Stimulated activated effector memory CD8-positive, alpha-beta T cell treated with anti-CD3 and anti-CD28 coated beads, Interleukin-12 subunit alpha, Interleukin-12 subunit beta, amount 100 ng/mL, for 72 hours (primary cell): Measurements from ENCODE around the gene GRIP2.

Source experiments
- ATAC-seq: fragments of 150-1000 bp; cut with Tn5 transposase; 2 replicates; pipeline ENCODE4 v1.10.0; 2021
- DNase-seq, 2 donors: peaks; one replicate each; pipeline ENCODE4 v3.0.0; 2021 to 2022; ENCODE audit warnings: low spot score in 2 of 2
- H3K27ac Mint-ChIP-seq: one replicate; pipeline ENCODE4 v1.8.0; 2022; ENCODE audit warnings: mild to moderate bottlenecking, mixed read lengths
- H3K36me3 Mint-ChIP-seq: one replicate; pipeline ENCODE4 v1.8.0; 2022; ENCODE audit warnings: mild to moderate bottlenecking, mixed read lengths
- H3K4me1 Mint-ChIP-seq: one replicate; pipeline ENCODE4 v1.8.0; 2022; ENCODE audit warnings: mixed read lengths
- H3K4me3 Mint-ChIP-seq: one replicate; pipeline ENCODE4 v1.8.0; 2022; ENCODE audit warnings: mild to moderate bottlenecking, mixed read lengths
- H3K9me3 Mint-ChIP-seq: one replicate; pipeline ENCODE4 v1.8.0; 2022; ENCODE audit warnings: mixed read lengths

The GRIP2 gene

DNA sequence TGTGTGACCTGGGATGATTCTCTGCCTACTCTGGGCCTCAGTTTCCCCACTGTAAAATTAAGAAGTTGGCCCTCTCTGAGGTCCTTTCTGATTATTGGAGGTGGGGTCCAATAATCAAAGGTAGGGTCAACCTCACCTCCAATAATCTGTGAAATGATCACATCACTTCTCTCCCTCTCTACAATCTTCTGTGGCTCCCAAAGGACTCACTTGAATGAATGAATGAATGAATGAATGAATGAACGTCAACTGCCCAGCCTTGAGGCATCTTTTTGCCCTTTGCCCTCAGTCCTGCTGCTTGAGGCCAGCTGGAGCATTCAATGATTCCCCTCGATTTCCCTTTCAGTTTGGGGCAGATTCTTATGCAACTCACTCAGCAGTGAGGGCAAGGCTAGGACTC lies 26.7 kb upstream of the GRIP2 start:
- ATAC-seq = no peak
- Mint-ChIP-seq H3K4me3 (no peak overlapping the region), H3K4me1 (peaks cover 13% of the 10 kb centered on the region), H3K36me3 (no peaks in the 10 kb centered on the region), H3K9me3 (no peaks in the 10 kb centered on the region), H3K27ac (no peak overlapping the region)
- DNase-seq = no peak

DNA sequence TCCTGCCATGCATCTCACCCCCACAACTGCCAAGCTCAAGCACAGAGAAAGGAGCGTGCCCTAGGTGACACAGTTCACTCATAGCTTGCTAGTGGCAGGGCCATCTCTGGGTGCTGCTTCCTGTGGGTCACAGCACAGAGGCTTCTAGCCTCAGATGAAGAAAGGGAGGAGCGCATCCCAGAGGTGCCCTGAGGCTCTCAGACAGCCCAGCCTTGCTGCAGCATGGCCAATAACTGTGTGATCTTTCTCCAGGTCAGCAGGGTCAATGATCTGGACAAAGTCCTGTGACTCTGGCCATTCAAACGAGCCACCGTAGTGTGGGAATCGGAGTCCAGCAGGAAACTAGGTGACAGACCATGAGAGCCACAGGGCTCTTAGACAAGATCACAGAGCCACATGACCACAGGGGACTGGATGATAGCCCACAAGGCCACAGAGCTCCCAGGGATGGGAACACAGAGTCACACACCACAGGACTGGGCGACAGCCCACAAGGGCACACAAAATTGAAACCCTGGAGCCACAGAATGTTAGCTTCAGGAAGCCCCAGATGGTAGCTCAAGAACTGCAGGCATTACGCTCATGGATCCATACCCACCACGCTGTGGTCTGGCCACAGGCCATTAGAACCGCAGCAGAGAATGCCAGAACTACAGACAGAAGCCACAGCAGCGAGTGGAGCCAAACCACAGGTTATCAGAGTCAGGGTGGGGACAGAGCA lies 25.9 kb upstream of the GRIP2 start:
- H3K4me1 Mint-ChIP-seq = peaks cover 13% of the 10 kb centered on the region
- H3K36me3 Mint-ChIP-seq = no peaks in the 10 kb centered on the region
- H3K4me3 Mint-ChIP-seq = no peak overlapping the region
- H3K9me3 Mint-ChIP-seq = no peaks in the 10 kb centered on the region
- ATAC-seq (peak; percentile 26), DNase-seq (no peak)
- no peak overlapping the region for H3K27ac Mint-ChIP-seq

DNA sequence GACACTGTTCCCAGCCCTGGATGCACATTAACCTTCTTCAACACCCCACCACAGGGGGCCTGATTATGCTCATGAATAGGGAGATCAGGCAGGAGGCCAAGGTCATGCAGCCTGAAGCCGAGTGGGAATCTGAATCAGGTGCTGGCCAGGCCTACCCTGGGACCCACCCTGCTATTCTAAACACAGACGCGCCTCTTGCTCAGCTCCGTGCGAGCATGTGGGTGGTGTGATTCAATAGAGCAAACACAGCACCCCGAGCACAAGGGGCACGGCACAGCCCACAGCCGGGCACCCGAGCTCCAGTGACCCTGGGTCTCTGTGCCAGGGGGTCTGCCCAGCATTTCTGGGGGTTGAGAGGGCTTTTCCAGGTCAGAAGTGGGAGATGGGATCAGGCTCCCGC lies 24.6 kb upstream of the GRIP2 start:
- H3K9me3 Mint-ChIP-seq = no peaks in the 10 kb centered on the region

DNA sequence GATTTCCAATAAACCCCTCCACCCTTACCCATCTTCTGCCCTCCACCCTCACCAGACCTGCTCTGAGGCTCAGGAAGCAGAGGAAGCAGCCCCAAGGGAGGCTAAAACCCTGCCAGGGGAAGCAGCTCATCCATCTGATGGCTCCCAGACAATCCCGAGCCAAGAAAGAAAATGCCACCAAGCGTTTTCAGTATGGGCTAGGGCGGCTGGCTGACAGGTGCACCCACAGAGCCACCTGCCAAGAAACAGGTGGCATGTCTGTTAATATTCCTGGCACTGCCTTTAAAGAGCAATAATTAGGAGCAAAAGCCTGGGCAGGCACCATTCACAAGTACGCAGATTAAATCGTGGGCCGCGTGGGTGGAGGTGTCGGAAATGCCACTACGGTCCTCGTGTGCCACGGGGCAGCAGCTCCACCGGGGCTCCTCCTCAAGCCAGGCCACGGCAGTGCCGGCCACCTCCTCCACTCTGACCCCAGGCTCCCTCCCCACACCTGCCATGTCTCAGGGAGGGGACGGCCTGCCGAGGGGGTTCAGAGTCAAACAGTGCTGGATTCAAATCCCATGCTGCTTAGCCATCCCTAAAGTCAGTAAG lies 23.9 kb upstream of the GRIP2 start:
- no peaks in the 10 kb centered on the region for H3K9me3 Mint-ChIP-seq
- ATAC-seq (no peak), DNase-seq (no peak)
- H3K36me3 Mint-ChIP-seq = no peaks in the 10 kb centered on the region
- no peak overlapping the region for H3K4me3 Mint-ChIP-seq
- no peak overlapping the region for H3K27ac Mint-ChIP-seq
- peaks cover 6% of the 10 kb centered on the region for H3K4me1 Mint-ChIP-seq

More for the DNA sequence above, 24.6 kb upstream of the GRIP2 start:
- Mint-ChIP-seq H3K4me1 (peaks cover 8% of the 10 kb centered on the region), H3K36me3 (no peaks in the 10 kb centered on the region), H3K27ac (no peak overlapping the region), H3K4me3 (no peak overlapping the region)
- DNase-seq (no peak), ATAC-seq (no peak)

DNA sequence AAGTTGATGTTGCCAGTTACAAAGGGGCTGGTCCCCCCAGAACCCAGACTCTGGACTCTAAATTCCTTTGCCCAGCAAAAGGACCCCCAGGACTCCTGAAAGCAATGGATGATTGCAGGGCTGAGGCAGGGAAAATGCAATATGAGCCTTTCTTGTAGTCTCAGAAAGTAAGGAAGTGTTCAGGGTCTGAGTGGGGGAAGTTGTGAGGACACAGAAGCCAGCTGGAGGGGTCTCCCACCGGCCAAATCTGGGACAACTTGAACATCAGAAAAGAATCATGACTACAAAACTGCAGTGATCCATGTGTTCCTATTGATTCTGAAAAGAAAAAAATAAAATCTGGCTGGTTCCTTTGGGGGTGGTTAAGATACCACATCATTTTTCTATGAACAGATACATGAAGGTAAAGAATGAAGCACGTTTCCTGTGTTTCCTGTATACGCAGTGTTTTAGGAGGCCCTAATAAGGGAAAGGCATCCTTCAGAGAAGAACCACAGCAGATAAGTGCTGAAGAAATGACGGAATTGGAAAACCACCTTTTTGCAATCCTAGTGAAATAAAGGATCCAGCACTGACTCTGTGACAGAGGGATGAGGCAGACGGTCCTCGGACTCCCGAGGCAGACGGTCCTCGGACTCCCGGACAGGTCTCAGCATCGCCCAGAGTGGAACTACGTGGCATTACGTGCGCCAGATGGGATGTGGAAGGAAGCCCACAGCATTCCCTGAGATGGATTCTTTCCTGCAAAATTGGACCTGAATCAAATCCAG lies 22.2 kb upstream of the GRIP2 start:
- ATAC-seq (no peak), DNase-seq (no peak)
- Mint-ChIP-seq H3K36me3 (no peaks in the 10 kb centered on the region), H3K27ac (no peak overlapping the region), H3K4me3 (no peak overlapping the region), H3K9me3 (no peaks in the 10 kb centered on the region), H3K4me1 (peaks cover 6% of the 10 kb centered on the region)

DNA sequence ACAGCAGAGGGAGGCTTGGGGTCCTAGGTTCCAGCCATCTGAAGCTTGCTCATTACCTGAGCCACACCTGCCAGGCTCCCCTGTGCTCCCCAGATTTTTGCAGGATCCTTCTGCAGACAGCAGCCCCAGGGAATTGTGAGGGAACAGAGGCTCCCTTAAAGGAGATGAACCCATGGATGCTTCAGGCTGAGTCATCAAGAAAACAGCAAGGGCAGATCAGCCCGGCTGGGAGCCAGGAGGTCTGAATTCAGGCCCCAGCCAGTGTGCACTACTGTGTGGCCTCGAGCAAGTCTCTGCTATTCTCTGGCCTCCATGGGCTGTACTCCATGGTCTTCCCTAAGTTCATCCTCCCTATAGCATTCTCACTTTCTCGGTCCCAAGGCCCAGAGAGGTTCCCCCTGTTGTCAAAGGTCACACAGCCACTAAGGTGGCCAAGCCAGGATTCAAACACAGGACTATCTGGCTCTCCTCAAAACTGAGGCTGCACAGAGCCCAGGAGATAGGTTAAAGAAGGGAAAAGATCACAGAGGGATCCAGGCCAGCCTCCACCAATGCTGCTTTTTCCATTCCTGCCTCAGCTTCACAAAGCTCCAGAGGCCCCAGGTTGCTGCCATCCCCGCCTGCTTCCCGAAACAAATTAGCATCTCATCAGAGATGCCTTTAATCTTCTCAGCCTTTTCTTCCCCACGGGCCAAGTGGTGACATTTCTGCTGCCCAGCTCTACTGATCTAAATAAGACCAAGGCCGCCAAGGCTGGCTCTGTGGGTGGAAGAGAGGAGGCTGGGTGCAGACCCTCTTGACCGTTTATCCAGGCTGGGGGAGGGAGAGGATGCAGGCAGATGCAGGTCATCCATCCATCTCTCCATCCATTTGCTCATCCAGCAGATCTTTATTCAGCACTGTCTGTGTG lies 21.2 kb upstream of the GRIP2 start:
- H3K9me3 Mint-ChIP-seq = no peaks in the 10 kb centered on the region
- DNase-seq = no peak
- no peak for ATAC-seq
- H3K36me3 Mint-ChIP-seq = no peaks in the 10 kb centered on the region
- no peak overlapping the region for H3K4me3 Mint-ChIP-seq
- peaks cover 7% of the 10 kb centered on the region for H3K4me1 Mint-ChIP-seq
- H3K27ac Mint-ChIP-seq = no peak overlapping the region

DNA sequence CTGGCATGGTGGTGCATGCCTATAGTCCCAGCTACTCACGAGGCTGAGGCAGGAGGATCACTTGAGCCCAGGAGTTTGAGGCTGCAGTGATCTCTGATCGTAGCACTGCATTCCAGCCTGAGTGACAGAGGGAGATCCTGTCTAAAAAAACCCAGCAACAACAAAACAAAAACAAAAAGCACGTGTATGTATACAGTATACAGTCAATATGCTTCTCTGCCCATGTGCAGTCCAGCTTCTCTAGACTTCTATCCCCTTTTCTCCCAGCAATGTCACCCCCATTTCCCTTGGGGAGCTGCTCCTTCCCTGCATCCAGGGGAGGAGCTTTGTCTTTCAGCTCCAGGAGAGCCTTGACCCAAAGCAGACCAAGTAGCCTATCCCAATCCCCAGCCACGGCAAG lies 20.0 kb upstream of the GRIP2 start:
- H3K9me3 Mint-ChIP-seq = no peaks in the 10 kb centered on the region
- no peak overlapping the region for H3K27ac Mint-ChIP-seq
- H3K4me1 Mint-ChIP-seq = peaks cover 13% of the 10 kb centered on the region
- no peaks in the 10 kb centered on the region for H3K36me3 Mint-ChIP-seq
- no peak for DNase-seq
- H3K4me3 Mint-ChIP-seq = no peak overlapping the region
- no peak for ATAC-seq

DNA sequence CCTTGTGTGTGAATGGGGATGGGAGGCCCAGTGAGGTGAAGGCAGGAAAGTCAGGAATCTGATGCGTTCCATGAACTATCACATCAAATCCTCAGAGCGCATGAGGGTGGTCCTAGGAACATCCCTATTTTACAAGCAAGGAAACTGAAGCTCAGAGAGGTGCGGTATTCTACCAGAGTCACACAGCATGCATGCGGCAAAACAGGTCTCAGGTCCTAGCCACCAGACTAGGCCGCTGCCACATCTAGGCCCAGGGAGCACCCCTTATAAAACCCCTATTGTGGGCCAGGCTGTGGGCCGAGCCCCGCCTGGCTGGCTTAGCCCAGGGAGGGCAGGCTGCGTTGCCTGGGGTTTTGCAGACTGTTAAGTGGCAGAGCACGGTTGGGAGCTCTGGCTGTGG lies 17.9 kb upstream of the GRIP2 start:
- no peak for ATAC-seq
- Mint-ChIP-seq H3K36me3 (no peaks in the 10 kb centered on the region), H3K27ac (no peak overlapping the region), H3K9me3 (no peaks in the 10 kb centered on the region), H3K4me3 (no peak overlapping the region), H3K4me1 (peaks cover 15% of the 10 kb centered on the region)
- DNase-seq = no peak

DNA sequence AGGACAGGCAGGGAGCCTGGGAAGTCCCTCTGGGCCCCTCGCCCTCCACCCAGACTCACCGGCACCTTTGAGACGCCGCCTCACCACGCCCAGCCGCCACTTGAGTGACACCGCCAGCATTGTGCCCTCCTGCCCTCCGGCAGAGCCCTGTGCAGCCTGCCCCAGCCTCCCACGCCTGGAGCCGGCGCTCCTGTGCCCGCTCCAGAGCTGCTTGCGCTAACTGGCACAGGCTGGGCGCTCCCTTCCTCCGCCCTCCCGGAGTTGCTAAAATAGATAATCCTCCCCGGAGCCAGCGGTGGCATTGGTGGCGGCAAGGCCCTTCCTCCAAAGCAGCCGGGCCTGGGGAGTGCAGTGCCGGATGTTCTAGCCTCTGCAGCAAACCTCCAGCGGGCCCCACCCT lies 15.7 kb upstream of the GRIP2 start:
- ATAC-seq = no peak
- Mint-ChIP-seq H3K4me3 (no peak overlapping the region), H3K36me3 (no peaks in the 10 kb centered on the region), H3K4me1 (peaks cover 15% of the 10 kb centered on the region), H3K27ac (peak overlapping the region; percentile 60), H3K9me3 (no peaks in the 10 kb centered on the region)
- no peak for DNase-seq

DNA sequence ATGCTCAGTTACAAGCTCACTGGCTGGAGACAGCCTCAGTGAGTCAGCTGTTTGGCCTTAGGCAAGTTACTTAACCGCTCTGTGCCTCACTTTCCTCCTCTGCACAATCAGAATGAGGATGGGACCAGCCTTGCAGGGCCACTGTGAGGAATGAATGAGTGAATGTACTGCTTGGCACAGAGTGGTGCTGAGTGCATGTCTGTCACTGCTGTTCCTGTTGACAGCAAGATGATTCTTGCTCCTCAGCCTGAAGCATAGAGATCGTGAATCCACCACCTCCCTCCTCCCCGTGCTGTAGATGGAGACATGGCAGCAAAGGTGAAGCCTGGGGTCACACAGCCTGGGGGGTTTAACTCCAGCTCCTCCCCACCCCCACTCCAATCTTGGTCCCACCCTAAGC lies 14.6 kb upstream of the GRIP2 start:
- no peak overlapping the region for H3K4me3 Mint-ChIP-seq
- no peaks in the 10 kb centered on the region for H3K36me3 Mint-ChIP-seq
- ATAC-seq (no peak), DNase-seq (no peak)
- H3K27ac Mint-ChIP-seq = no peak overlapping the region
- H3K4me1 Mint-ChIP-seq = peaks cover 24% of the 10 kb centered on the region
- no peaks in the 10 kb centered on the region for H3K9me3 Mint-ChIP-seq

DNA sequence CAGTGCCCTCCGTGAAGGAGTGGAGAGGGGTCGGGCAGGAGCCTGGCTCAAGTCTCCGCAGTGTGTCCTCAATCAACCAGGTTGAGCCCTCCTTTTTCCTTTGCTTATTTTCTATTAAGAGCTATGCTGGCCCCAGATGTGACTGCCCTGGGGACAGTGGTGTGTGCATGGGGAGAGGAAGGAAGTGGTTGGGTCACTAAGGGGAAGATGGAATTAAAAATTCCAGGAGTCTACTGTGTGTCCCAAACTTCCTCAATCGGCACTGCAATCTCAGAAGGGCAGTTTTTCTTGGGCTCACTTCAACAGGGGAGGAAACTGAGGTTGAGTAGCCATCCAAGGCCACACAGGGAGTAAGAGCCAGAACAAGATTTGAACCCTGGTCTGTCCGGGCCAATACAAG lies 13.7 kb upstream of the GRIP2 start:
- H3K9me3 Mint-ChIP-seq = no peaks in the 10 kb centered on the region
- H3K4me3 Mint-ChIP-seq = no peak overlapping the region
- no peak overlapping the region for H3K27ac Mint-ChIP-seq
- no peak for ATAC-seq
- H3K36me3 Mint-ChIP-seq = no peaks in the 10 kb centered on the region
- H3K4me1 Mint-ChIP-seq = peaks cover 24% of the 10 kb centered on the region
- no peak for DNase-seq

DNA sequence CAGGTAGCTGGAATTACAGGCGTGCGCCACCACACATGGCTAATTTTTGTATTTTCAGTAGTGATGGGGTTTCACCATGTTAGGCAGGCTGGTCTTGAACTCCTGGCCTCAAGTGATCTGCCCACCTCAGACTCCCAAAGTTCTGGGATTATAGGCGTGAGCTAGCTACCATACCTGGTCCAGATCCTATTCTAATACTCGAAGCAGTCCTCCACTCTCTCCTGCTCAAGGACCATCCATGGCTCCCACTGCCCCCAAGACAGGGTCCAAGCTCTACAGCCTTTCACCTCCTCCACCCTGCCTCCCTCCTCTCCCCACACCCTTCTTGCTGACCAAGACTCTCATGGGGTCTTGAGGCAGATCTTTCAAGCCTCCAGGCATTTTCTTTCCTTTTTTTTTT lies 12.6 kb upstream of the GRIP2 start:
- Mint-ChIP-seq H3K27ac (no peak overlapping the region), H3K36me3 (no peaks in the 10 kb centered on the region), H3K4me3 (no peak overlapping the region), H3K9me3 (no peaks in the 10 kb centered on the region), H3K4me1 (peaks cover 24% of the 10 kb centered on the region)
- ATAC-seq (no peak), DNase-seq (no peak)

DNA sequence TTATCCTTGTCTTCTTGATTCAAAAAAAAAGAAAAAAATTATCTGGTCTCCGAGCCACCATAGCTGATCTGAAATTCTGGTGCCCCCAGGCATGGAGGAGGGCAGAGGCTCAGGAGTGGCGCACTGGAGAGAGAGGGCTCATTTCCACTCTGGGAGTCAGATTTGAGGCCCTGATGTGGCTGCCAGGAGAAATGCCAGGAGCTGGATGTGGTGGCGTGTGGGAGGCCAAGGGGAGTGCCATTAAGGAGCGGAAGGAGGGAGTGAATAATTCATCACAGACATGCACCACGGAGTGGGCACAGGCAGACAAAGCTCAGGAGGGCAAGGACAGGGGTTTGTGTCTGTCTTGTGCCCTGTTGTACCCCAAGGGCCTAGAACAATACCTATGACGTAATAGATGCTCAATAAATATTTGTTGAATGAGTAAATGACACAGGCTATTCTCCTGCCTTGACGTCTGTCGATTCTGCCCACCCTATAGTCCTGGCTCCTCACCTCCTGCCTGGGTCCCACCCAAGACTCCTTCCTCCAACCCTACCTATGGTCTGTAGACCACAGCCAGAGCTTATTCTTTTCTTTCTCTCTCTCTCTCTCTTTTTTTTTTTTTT lies 12.0 kb upstream of the GRIP2 start:
- DNase-seq (no peak), ATAC-seq (no peak)
- no peaks in the 10 kb centered on the region for H3K36me3 Mint-ChIP-seq
- peaks cover 24% of the 10 kb centered on the region for H3K4me1 Mint-ChIP-seq
- H3K4me3 Mint-ChIP-seq = no peak overlapping the region
- no peak overlapping the region for H3K27ac Mint-ChIP-seq
- no peaks in the 10 kb centered on the region for H3K9me3 Mint-ChIP-seq

DNA sequence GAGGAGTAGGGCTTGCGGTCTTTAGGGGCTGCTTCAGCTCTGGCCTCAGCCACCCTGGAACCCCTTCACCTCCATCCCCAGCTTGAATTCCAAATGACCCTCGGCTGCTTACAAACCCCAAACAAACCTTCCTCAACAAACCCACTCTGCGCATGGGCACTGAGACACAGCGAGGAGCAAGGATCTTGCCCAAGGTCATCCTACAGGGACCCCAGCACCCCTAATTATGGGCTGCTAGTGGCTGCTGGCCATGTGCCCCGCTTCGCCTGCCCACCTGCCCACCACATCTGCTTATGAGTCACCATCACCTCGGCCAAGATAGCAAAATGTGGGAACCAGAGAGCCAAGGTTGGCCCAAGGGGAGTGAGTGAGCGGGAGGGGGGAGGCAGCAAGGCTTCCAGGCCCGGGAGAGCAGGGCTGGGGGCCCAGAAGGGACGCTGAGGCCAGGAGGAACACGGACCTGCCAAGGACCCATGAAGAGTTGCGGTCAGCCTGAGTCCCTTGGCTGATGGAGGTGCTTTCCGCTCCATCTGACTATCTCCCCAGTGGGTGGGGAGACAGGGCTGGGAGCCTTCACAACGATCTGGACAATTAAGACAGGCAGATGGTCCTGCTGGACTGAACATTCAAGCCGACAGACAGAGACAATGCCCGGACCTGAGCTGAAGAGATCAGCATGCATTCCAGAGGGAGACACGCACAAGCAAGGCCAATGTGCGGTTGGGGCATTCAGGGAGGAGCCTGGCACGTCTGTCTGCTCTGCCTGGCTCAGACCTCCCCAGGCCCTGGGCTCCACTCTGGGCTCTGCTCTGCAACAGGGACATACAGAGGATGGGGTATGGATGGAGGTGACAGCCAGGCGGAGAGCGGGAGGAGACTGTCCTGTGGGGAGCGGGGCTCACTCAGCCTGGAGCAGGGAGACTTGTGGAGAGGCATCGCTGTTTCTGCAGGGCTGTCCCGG lies 10.8 kb upstream of the GRIP2 start:
- no peak overlapping the region for H3K4me3 Mint-ChIP-seq
- no peak overlapping the region for H3K27ac Mint-ChIP-seq
- ATAC-seq (no peak), DNase-seq (no peak)
- H3K9me3 Mint-ChIP-seq = no peaks in the 10 kb centered on the region
- H3K4me1 Mint-ChIP-seq = peaks cover 19% of the 10 kb centered on the region
- no peaks in the 10 kb centered on the region for H3K36me3 Mint-ChIP-seq
